SIG-M5 treated with dmso at 0.1 percent for 504 hours (cell line): Measurements from ENCODE around the gene OCA2.
A peak's percentile ranks its signal among the peaks of the same experiment; 100 is the strongest.

Experiments used
- DNase-seq: peaks from one replicate; lab custom pipeline; 2025; ENCODE audit not compliant: unreplicated experiment; lab: John Stamatoyannopoulos, UW

OCA2 gene

GRCh38 chr15:28081594-28081993 is 17.5 kb downstream of the OCA2 start:
- DNase-seq: no peak

GRCh38 chr15:28080386-28080785 is 18.7 kb downstream of the OCA2 start:
- DNase-seq: no peak

DNA sequence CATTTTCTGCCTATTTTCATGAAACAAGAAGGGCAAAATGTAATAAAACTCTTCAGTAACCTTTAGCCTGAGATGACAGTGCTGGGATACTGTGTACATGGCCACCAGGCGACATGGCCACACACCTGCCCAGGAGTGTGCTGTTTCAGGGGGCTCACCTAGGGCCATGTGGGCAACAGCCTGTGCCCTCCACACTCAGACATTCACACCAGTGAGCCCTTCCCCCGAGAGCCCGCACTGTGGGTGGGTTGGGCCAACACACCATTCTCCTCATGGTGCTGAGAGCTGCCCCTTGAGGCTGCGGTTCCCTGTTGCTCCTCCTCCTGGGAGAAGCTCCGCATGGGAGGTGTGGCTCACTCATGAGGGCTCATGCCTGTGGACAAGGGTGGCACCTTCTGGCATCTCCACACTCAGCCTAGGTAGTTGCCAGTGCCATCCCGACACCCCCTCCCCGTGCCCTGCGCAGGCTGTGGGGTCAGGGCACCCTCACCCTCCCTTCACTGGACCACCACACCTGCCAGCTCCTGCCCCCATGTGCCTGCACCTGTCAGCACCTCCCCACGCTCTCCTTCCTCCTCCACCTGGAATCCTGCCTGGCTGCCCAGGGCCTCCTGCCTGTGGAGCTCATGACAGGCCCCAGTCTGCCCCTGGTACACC is 19.7 kb downstream of the OCA2 start:
- no peak for DNase-seq

GRCh38 chr15:28078191-28078719 is 20.9 kb downstream of the OCA2 start:
- no peak for DNase-seq

DNA sequence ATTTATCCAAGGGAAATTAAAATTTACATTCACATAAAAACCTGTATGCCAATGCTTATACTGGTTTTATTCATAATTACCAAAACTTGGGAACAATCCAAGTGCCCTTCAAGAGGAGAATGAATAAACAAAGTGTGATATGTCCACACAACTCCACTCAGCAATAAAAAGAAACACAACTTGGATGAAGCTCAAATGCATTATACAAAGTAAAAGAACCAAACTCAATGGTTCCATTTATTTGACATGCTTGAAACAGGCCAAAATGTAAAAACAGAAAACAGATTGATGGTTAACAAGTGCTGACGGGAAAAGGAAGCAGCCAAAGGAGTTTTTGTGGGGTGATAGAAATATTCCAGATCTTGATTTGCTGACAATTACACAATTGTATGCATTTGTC is 23.5 kb downstream of the OCA2 start:
- no peak for DNase-seq

DNA sequence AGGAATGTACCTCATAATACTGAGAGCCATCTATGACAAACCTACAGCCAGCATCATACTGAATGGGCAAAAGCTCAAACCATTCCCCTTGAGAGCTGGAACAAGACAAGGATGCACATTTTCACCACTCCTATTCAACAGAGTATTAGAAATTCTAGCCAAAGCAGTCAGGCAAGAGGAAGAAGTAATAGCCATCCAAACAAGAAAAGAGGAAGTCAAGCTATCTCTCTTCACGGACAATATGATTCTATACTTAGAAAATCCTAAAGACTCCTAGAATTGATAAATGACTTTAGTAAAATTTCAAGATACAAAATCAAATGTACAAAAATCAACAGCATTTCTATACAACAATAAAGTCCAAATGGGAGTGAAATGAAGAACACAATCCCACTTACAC is 30.2 kb downstream of the OCA2 start:
- peak; percentile 3 for DNase-seq

GRCh38 chr15:28066231-28066630 is 32.9 kb downstream of the OCA2 start:
- DNase-seq: no peak

GRCh38 chr15:28060005-28060404 is 39.1 kb downstream of the OCA2 start:
- DNase-seq: no peak

- no peak for DNase-seq
Observed at GRCh38 chr15:28058082-28058481, 41.0 kb downstream of the OCA2 start.

GRCh38 chr15:28051955-28052633 is 47.0 kb downstream of the OCA2 start:
- DNase-seq: no peak

GRCh38 chr15:28049581-28049980 is 49.5 kb downstream of the OCA2 start:
- DNase-seq: no peak

DNA sequence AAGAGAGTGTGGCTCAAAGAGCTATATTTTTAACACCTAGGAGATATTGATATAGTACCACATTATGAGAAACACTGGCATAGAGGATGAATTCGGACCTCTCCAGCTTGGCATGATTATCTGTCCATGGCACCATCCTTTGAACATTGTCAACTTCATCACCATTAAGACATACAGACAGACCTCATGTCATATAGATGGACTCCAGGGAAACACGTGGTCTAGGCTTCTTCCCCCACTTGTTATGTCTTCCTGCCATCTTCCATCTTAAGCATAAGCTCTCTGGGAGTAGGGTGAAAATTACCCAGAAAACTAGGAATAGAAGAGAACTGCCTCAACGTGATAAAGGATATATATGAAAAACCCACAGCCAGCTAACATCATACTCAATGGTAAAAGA is 51.8 kb downstream of the OCA2 start:
- DNase-seq: no peak

- DNase-seq: no peak
Observed at GRCh38 chr15:28044121-28044672, 54.9 kb downstream of the OCA2 start.

DNA sequence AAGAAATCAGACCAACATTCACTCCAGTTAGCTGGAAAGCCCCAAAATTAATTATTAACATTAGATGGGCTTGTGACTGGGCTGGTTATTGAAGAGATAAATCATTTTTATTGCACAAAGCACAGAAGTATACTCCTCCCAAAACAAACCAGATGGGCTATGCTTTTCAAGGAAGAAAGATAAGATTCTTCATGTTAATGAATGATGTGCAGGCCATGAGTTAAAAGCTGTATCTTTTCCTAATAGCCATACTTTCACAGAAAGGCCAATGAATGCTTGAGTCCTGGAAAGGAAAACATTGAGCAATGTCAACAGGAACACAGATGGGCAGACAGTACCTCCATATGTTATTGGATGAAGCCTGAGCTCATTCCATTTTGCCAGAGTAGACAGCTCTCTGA is 55.4 kb downstream of the OCA2 start:
- DNase-seq: no peak

DNA sequence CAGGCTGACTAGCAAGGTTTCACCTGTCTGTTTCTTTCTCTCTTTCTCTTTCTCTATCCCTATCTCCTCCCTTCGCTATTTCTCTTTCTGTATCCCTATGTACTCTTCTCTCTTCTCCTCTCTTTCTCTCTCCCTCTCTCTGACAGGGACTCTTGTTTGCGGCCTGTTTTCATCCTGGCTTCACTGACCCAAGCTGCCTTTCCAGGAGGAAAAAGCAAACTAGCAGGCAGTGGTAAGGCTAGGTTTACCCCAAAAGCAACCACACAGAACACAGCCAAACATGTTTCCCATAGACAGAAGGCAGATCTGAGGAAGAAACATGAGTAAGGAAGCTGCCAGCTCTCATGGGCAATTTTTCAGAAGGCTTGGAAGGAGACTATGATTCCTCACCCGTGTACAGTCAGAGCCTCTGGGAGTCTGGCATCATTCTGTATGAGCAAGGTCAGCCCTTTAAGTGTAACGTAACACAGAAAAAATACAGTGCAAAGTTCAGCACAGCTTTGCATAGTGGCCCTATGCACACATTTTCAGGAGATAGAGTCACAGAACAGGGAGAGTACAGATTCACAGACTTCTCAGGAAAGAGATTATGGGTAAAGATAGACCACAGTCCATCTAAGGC is 61.0 kb downstream of the OCA2 start:
- no peak for DNase-seq

DNA sequence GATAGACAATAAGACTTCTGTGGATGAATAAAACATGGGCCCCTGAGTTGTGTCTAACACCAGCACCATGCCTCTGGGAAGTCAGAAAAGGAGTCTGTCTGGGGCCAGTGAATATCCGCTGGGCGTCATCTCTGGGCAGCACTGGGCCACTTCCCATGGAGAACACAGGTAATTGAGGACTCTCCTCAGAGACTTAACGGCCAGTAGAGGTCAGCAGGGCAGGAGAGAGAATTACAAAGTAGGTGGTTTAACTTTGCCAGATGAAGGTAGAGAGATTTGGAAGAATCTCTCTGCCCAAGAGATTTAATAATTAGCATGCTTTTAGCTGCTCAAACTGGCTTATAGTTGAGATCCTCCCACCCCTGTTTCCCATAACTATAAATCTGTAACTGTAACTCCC is 65.7 kb downstream of the OCA2 start:
- no peak for DNase-seq

- DNase-seq: no peak
Observed at GRCh38 chr15:28030801-28031200, 68.3 kb downstream of the OCA2 start.

- DNase-seq: no peak
Observed at GRCh38 chr15:28027714-28028076, 71.4 kb downstream of the OCA2 start.

DNA sequence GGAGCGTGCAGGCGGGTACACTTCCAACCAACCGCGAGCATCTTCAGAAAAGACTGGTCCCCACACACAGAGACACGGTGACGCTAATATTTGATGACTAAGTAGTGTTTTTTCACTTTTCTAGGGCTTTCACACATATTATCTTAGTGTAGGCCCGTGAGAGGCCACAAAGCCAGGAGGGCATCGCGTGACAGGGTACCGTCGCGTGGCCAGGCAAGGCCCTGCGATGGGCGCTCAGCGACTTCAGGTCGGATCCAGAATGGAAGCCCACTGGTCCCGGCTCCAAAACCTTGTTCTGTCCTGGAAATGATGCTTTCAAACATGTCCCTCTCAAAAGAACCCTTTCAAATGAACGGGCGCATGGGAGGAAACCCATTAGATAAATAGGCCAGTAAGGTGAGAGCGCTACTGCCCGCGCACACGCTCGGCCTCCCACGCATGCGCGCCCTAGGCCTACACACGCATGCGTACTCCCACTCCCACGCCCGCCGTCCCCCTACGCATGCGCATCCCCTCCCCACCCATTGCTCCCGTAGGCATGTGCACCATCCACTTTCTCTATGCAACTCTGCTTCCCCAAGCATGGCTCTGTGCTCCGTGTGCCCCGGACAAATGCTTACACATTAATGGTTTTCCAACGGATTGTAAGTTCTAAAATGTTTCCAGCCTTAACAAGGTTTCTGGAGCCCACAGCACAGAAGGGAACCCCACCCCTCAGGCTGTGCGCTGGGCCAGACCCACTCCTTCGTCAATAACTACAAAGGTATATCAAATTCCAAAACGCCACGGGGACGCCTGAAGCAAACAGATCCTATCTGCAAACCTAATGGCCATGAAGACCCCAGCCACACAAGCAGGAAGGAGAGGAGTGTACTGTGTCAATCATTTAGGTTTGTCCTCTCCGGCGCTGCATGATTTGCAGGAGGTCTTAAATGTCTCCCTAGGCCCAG is 72.1 kb downstream of the OCA2 start:
- no peak for DNase-seq

- DNase-seq: no peak
Observed at GRCh38 chr15:28026221-28026620, 72.9 kb downstream of the OCA2 start.

DNA sequence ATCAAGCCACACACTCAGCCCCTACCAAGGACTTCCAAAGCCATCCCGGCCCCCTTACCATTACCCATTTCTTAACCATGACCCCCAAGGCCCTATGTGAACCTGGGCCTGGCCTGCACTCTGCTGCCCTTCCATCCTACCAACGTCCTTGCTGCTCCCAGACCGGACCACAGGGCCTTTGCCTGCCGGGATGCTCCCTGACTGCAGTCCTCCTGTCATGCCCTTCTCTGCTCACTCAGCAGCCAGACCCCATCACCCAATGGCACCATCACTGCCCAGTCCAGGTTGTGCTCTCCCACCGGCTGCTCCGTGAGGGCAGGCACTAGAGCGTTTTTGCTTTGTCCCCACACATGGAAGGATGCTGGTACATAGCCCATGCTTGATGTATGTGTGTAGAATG is 73.7 kb downstream of the OCA2 start:
- no peak for DNase-seq
